Vagina (tissue), 2 donors: ENCODE data around the gene SLC6A3.

Experiments used
- POLR2A ChIP-seq, 2 donors: fragments of 450-650 bp; IDR thresholded peaks; one replicate each; pipeline ENCODE4 v1.6.1; 2017; ENCODE audit warnings: antibody characterized with exemption in 2 of 2, mild to moderate bottlenecking in 2 of 2, moderate library complexity in 2 of 2
- POLR2AphosphoS5 ChIP-seq, 2 donors: sonication (generic); formaldehyde crosslinking; IDR thresholded peaks; one replicate each; pipeline ENCODE4 v1.9.0; 2017; ENCODE audit warnings: antibody characterized with exemption in 2 of 2, mild to moderate bottlenecking in 2 of 2, low read depth in 1 of 2; ENCODE audit not compliant: insufficient read depth in 1 of 2
- TF ChIP-seq, protein P1 (sequence below), 3 experiments: fragments of 450-650 bp in 2 of 3; fragments of 200-600 bp in 1 of 3; sonication (generic) in 1 of 3; IDR thresholded peaks; one replicate each; pipeline ENCODE4 v1.5.1; 2017 to 2019; ENCODE audit warnings: antibody characterized with exemption in 3 of 3, mild to moderate bottlenecking in 2 of 3, moderate library complexity in 2 of 3

DNA sequence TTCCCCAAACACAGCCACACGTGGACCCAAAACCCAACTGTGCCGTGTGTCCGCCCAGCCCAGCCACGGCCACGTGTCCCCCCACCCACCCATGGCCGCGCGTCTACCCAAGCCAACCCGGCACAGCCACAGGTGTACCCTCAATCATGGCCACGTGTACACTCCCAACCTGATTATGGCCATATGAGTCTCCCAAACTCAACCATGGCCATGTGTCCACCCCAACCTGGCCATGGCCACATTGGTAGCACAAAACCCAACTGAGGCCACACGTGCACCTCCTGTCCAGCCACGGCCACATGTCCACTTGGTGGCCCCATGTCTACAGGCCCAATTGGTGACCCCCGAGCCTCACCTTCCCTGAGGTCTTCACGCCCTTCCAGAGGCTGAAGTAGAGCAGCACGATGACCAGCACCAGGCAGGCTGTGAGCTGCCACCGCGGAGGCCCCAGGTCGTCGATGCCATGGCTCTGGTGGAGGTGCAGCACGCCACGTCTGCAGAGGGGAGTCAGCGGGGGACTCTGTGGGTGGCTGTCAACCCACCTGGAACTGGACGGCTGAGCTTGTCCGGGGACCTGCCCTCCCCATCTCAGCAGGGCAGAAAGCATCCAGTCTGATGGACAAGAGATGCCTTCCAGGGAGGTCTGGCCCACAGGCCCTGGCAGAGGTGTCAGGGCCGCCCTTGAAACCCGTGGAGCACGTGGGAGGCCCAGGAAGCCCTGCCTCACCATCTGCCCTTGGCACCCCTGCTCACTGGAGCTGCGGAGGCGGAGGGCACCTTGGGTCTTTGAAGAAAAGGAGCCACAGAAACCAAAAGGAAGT is 23.5 kb downstream of the SLC6A3 start:
- TF ChIP-seq POLR2AphosphoS5 (IDR thresholded peaks at IDR 0.05; ENCODE audit: insufficient read depth in 1 of 2, low read depth in 1 of 2) = no peak
- TF ChIP-seq, protein P1, sequence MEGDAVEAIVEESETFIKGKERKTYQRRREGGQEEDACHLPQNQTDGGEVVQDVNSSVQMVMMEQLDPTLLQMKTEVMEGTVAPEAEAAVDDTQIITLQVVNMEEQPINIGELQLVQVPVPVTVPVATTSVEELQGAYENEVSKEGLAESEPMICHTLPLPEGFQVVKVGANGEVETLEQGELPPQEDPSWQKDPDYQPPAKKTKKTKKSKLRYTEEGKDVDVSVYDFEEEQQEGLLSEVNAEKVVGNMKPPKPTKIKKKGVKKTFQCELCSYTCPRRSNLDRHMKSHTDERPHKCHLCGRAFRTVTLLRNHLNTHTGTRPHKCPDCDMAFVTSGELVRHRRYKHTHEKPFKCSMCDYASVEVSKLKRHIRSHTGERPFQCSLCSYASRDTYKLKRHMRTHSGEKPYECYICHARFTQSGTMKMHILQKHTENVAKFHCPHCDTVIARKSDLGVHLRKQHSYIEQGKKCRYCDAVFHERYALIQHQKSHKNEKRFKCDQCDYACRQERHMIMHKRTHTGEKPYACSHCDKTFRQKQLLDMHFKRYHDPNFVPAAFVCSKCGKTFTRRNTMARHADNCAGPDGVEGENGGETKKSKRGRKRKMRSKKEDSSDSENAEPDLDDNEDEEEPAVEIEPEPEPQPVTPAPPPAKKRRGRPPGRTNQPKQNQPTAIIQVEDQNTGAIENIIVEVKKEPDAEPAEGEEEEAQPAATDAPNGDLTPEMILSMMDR (IDR thresholded peaks at IDR 0.05) = no peak
- TF ChIP-seq POLR2A (IDR thresholded peaks at IDR 0.05) = no peak
